GM12875 (cell line): ENCODE results near the gene SCG5.

Experiments used
- H3K4me3 ChIP-seq: one replicate; pipeline ENCODE4 v1.5.1; 2011; ENCODE audit warnings: low read depth, low read length, control low read depth
- TF ChIP-seq, protein P1 (sequence below): IDR thresholded peaks from 2 replicates; pipeline ENCODE4 v1.5.1; 2011; ENCODE audit warnings: low read depth, mild to moderate bottlenecking, control low read depth, inconsistent platforms, low read length, moderate library complexity, borderline replicate concordance; ENCODE audit not compliant: insufficient read depth

Gene SCG5

GRCh38 chr15:32694222-32694983 lies 52.9 kb downstream of the SCG5 start:
- no peak overlapping the region for H3K4me3 ChIP-seq

GRCh38 chr15:32698773-32699390 lies 57.4 kb downstream of the SCG5 start:
- no peak overlapping the region for H3K4me3 ChIP-seq
- TF ChIP-seq, protein P1, sequence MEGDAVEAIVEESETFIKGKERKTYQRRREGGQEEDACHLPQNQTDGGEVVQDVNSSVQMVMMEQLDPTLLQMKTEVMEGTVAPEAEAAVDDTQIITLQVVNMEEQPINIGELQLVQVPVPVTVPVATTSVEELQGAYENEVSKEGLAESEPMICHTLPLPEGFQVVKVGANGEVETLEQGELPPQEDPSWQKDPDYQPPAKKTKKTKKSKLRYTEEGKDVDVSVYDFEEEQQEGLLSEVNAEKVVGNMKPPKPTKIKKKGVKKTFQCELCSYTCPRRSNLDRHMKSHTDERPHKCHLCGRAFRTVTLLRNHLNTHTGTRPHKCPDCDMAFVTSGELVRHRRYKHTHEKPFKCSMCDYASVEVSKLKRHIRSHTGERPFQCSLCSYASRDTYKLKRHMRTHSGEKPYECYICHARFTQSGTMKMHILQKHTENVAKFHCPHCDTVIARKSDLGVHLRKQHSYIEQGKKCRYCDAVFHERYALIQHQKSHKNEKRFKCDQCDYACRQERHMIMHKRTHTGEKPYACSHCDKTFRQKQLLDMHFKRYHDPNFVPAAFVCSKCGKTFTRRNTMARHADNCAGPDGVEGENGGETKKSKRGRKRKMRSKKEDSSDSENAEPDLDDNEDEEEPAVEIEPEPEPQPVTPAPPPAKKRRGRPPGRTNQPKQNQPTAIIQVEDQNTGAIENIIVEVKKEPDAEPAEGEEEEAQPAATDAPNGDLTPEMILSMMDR, result no peak

More at GRCh38 chr15:32694222-32694983, 52.9 kb downstream of the SCG5 start:
- TF ChIP-seq, protein P1, result no peak

- no peak overlapping the region for H3K4me3 ChIP-seq
- TF ChIP-seq, protein P1, result no peak
Observed at GRCh38 chr15:32700501-32701150, 59.1 kb downstream of the SCG5 start.

DNA sequence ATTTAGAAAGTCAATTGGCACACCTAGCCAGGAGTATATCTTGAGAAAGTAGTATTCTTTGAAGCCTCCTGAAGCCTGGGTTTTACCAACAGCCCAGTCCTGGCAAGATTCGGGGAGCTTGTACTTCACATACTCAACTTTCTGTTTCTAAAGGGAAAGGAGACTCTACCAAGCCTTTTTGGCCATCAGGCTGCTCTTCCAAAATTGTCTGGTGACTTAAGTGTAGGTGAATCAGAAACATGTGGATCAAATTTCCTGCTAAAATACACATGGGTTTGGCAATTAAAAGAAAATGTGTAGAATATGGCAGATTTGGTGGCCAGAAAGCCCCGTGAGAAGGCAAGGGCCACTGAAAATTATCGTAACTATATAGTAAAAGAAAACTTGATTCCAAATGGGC lies 60.4 kb downstream of the SCG5 start:
- TF ChIP-seq, protein P1, result no peak
- H3K4me3 ChIP-seq, result no peak overlapping the region

DNA sequence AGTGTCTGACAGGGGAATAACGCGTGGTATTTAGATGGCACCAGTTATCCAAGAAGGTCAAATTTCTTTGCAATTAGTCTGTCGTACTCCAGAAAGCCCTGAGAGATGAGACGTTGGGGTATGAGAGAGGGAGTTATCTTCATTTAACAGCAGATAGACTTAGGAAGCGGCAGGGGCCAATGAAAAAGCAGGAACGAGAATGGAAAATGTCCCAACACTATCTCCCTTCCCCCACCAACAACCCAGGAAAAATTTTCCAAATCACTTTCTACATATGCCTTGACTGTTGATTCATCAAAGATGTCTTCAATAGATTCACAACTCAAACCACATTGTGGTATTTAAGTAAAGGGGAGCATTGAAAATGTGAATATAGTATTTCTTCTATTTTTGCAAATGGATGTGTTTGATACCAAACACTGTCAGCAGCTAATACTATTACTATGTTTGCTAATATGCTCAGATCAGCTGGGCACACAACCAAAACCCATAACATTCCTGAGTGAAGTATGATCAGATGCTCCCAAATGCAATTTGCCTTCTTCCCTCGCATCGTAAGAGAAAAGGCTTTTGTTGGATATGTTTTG lies 63.0 kb downstream of the SCG5 start:
- TF ChIP-seq, protein P1, result no peak
- H3K4me3 ChIP-seq, result no peak overlapping the region

GRCh38 chr15:32705446-32705845 lies 63.9 kb downstream of the SCG5 start:
- H3K4me3 ChIP-seq, result no peak overlapping the region
- TF ChIP-seq, protein P1, result no peak
